Stomach smooth muscle (tissue), 2 donors: ENCODE results near the gene SGIP1.
"Not testable (repeated sequence)": the region's sequence is repeated elsewhere in the genome, so short reads cannot be mapped to it uniquely, and the experiment has no call there.

ENCODE experiments used
- H3K27ac ChIP-seq: one replicate; pipeline ENCODE4 v1.7.0; 2013; ENCODE audit warnings: mild to moderate bottlenecking, low read length, inconsistent platforms
- H3K27me3 ChIP-seq, 2 donors: one replicate each; pipeline ENCODE4 v1.7.0; 2013; ENCODE audit warnings: low read length in 2 of 2; ENCODE audit not compliant: insufficient read depth in 2 of 2, control insufficient read depth in 1 of 2
- H3K36me3 ChIP-seq, 2 donors: one replicate each; pipeline ENCODE4 v1.7.0; 2013; ENCODE audit warnings: low read length in 2 of 2; ENCODE audit not compliant: control insufficient read depth in 2 of 2, insufficient read depth in 2 of 2
- H3K4me1 ChIP-seq: one replicate; pipeline ENCODE4 v1.7.0; 2013; ENCODE audit warnings: low read length; ENCODE audit not compliant: control insufficient read depth, insufficient read depth
- H3K4me3 ChIP-seq, 2 donors: one replicate each; pipeline ENCODE4 v1.7.0; 2013; ENCODE audit warnings: low read length in 2 of 2
- H3K9ac ChIP-seq, 2 donors: one replicate each; pipeline ENCODE4 v1.7.0; 2013; ENCODE audit warnings: low read length in 2 of 2, mild to moderate bottlenecking in 1 of 2
- H3K9me3 ChIP-seq, 2 donors: one replicate each; pipeline ENCODE4 v1.7.0; 2013; ENCODE audit warnings: low read length in 2 of 2; ENCODE audit not compliant: control insufficient read depth in 2 of 2
- donor health status: healthy.
- donor health status: Pancreatic carcinoma.

SGIP1 gene

DNA sequence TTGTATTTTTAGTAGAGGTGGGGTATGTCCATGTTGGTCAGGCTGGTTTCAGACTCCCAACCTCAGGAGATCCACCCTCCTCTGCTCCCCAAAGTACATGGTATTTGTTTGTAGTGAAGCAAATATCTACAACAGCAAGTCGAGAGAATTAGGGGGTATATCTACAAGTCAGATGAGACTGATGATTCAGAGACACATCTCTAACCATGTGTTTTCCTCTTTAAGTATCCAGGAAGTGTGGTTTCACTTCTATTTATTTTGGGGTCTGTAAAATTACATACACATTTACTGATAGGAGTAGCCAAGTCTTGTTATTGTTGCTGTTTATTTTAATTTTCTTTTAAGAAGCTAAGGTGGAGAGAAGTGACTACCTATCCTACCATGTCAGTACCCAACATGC, 44.9 kb downstream of the SGIP1 start:
- H3K4me3 ChIP-seq: no peak overlapping the region
- no peak overlapping the region for H3K27ac ChIP-seq
- no peaks in the 10 kb centered on the region for H3K27me3 ChIP-seq
- H3K4me1 ChIP-seq: no peaks in the 10 kb centered on the region
- no peaks in the 10 kb centered on the region for H3K36me3 ChIP-seq
- no peaks in the 10 kb centered on the region for H3K9me3 ChIP-seq
- H3K9ac ChIP-seq: no peak overlapping the region

- Histone ChIP-seq H3K4me1 (no peaks in the 10 kb centered on the region), H3K4me3 (no peak overlapping the region), H3K27ac (no peak overlapping the region), H3K36me3 (no peaks in the 10 kb centered on the region), H3K27me3 (no peaks in the 10 kb centered on the region), H3K9ac (no peak overlapping the region), H3K9me3 (no peaks in the 10 kb centered on the region)
Observed at GRCh38 chr1:66580081-66580480, 46.1 kb downstream of the SGIP1 start.

GRCh38 chr1:66583021-66583420, 49.1 kb downstream of the SGIP1 start:
- Histone ChIP-seq H3K36me3 (no peaks in the 10 kb centered on the region), H3K4me1 (no peaks in the 10 kb centered on the region), H3K9ac (no peak overlapping the region), H3K4me3 (no peak overlapping the region), H3K27ac (no peak overlapping the region), H3K27me3 (no peaks in the 10 kb centered on the region), H3K9me3 (no peaks in the 10 kb centered on the region)

GRCh38 chr1:66585002-66585401, 51.0 kb downstream of the SGIP1 start:
- H3K9ac ChIP-seq: no peak overlapping the region
- no peak overlapping the region for H3K27ac ChIP-seq
- no peaks in the 10 kb centered on the region for H3K4me1 ChIP-seq
- H3K36me3 ChIP-seq: no peaks in the 10 kb centered on the region
- H3K9me3 ChIP-seq: no peaks in the 10 kb centered on the region
- H3K4me3 ChIP-seq: no peak overlapping the region
- no peaks in the 10 kb centered on the region for H3K27me3 ChIP-seq

- no peak overlapping the region for H3K9ac ChIP-seq
- H3K36me3 ChIP-seq: no peaks in the 10 kb centered on the region
- H3K4me3 ChIP-seq: no peak overlapping the region
- H3K27ac ChIP-seq: no peak overlapping the region
- H3K27me3 ChIP-seq: no peaks in the 10 kb centered on the region
- no peaks in the 10 kb centered on the region for H3K4me1 ChIP-seq
- H3K9me3 ChIP-seq: no peaks in the 10 kb centered on the region
Observed at GRCh38 chr1:66589326-66589725, 55.4 kb downstream of the SGIP1 start.

DNA sequence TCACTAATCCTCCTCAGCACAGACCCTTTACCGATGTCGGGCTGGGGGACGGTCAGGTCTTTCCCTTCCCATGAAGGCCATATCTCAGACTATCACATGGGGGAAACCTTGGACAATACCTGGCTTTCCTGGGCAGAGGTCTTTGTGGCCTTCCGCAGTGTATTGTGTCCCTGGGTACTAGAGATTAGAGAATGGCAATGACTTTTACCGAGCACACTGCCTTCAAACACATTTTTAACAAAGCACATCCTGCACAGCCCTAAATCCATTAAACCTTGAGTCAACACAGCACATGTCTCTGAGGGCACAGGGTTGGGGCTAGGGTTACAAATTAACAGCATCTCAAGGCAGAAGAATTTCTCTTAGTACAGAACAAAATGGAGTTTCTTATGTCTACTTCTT, 58.2 kb downstream of the SGIP1 start:
- H3K27me3 ChIP-seq, H3K36me3 ChIP-seq, H3K27ac ChIP-seq, H3K4me1 ChIP-seq, H3K9me3 ChIP-seq, H3K4me3 ChIP-seq, H3K9ac ChIP-seq: not testable (repeated sequence)

DNA sequence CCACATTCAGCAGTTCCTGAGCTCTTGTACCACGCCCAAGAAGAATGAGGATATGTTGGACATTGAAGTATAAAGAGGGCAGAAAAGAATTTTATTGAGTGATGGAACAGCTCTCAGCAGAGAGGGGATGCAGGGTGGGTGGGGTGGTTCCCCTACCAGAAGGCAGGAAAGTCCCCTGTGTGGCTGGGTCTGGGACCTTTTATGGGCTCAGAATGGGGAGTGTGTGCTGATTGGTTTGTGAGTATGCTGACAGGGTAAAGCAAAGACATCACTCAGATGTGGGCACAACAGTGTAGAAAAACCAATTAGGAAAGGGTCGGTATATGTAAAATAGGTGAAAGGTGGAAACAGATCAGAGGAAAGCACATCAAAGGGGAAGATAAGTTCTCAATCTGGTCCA, 62.2 kb downstream of the SGIP1 start:
- Histone ChIP-seq H3K4me1 (no peaks in the 10 kb centered on the region), H3K36me3 (no peaks in the 10 kb centered on the region), H3K27ac (no peak overlapping the region), H3K9me3 (no peaks in the 10 kb centered on the region), H3K4me3 (no peak overlapping the region), H3K27me3 (no peaks in the 10 kb centered on the region), H3K9ac (no peak overlapping the region)

GRCh38 chr1:66597500-66597899, 63.5 kb downstream of the SGIP1 start:
- Histone ChIP-seq H3K4me3 (no peak overlapping the region), H3K27me3 (no peaks in the 10 kb centered on the region), H3K9ac (no peak overlapping the region), H3K9me3 (no peaks in the 10 kb centered on the region), H3K36me3 (no peaks in the 10 kb centered on the region), H3K4me1 (no peaks in the 10 kb centered on the region), H3K27ac (no peak overlapping the region)

GRCh38 chr1:66598670-66599069, 64.7 kb downstream of the SGIP1 start:
- Histone ChIP-seq H3K27ac (no peak overlapping the region), H3K9me3 (no peaks in the 10 kb centered on the region), H3K9ac (no peak overlapping the region), H3K27me3 (no peaks in the 10 kb centered on the region), H3K4me1 (no peaks in the 10 kb centered on the region), H3K36me3 (no peaks in the 10 kb centered on the region), H3K4me3 (no peak overlapping the region)

DNA sequence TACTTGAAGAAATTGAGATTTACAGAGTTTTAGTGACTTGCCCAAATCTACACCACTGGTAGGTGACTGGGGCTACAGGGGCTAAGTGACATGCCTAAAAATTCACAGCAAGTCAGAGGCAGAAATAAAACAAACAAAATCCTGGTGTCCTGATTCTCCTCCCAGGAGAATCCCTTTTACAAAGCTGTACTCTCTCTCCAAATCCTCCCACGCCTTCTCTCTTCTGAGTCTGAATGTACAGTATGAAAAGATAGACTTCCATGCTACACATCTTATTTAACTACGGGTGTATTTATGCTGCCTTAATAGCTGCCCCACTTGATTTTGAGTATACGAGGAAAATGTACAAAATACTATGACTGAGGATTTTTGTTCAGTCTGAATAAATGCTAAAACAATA, 65.4 kb downstream of the SGIP1 start:
- Histone ChIP-seq H3K9ac (no peak overlapping the region), H3K4me1 (no peaks in the 10 kb centered on the region), H3K27ac (no peak overlapping the region), H3K4me3 (no peak overlapping the region), H3K9me3 (no peaks in the 10 kb centered on the region), H3K27me3 (no peaks in the 10 kb centered on the region), H3K36me3 (no peaks in the 10 kb centered on the region)

GRCh38 chr1:66599899-66600737, 66.2 kb downstream of the SGIP1 start:
- H3K9me3 ChIP-seq: no peaks in the 10 kb centered on the region
- H3K36me3 ChIP-seq: no peaks in the 10 kb centered on the region
- H3K4me1 ChIP-seq: no peaks in the 10 kb centered on the region
- H3K4me3 ChIP-seq: no peak overlapping the region
- no peak overlapping the region for H3K27ac ChIP-seq
- no peak overlapping the region for H3K9ac ChIP-seq
- no peaks in the 10 kb centered on the region for H3K27me3 ChIP-seq
